GM19324 (cell line): Measurements from ENCODE around the gene TDRD7.
A peak's percentile ranks its signal among the peaks of the same experiment; 100 is the strongest.
"Not testable (repeated sequence)": the region's sequence is repeated elsewhere in the genome, so short reads cannot be mapped to it uniquely, and the experiment has no call there.

Experiments
- ATAC-seq: cut with Tn5 transposase; IDR thresholded peaks from one replicate; pipeline ENCODE4 v1.9.1; 2021; ENCODE audit warnings: mild to moderate bottlenecking, moderate library complexity; ENCODE audit not compliant: unreplicated experiment, low FRiP score

Gene TDRD7

DNA sequence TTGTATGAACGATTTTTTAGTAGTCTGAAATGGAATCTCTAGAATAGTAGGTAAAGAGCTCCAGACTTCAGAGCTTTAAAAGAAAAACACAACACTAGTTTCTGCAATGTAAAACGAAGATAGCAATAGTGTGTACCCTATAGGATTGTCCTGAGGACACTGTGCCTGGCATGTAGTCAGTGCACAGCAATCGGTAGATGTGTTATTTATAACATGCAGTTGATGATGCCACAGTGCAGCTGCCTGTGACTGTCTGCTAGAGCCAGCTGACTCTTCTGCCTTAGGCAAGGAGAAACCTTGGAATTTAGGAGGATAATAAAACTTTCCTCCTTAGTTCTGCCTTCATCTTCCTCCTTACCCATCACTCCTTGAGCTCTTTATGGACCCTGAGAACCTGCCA lies 61.8 kb downstream of the TDRD7 start:
- no peak for ATAC-seq

DNA sequence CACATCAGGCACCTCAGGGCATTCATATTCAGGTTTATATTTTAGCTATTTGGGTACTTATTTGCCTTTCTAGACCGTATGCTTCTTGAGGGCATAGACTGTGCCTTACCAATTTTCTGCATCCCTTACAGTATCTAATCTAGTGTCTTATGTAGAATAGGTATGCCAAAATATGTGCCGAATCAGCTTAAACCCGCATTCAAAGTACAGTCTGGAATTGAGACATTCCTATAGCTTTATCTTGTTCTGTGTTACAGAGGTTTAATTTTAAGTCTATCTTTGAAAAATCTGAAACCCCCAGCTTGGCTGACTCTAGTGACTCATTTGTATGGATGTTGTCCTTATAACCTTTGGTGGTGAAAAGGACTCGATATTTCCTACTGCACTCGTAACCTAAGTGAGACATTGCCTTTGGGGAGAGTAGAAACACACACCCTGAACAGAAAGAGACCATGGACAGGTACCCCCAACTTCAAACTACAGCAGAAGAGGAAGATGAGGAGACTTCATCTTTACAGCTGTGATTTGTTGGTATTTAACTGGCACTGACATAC lies 62.6 kb downstream of the TDRD7 start:
- ATAC-seq, result no peak

DNA sequence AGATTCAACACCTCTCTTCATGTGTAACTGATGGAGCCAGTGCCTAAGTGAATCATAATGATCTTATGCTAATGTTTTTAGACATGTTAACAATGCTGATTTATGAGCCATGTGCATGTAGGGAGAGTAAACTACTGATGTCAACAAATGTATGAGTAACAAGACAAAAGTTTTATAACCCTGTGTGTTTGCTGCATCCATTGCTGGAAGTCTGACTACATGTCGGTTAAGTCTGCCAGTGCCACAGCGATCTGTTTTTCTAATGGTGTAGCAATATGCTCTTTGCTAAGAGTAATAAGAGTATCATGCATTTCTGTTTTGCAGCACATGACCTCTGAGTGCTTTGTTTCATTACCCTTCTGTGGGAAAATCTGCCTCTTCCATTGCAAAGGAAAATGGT lies 63.2 kb downstream of the TDRD7 start:
- no peak for ATAC-seq

GRCh38 chr9:97478301-97478981 lies 66.5 kb downstream of the TDRD7 start:
- ATAC-seq, result no peak

DNA sequence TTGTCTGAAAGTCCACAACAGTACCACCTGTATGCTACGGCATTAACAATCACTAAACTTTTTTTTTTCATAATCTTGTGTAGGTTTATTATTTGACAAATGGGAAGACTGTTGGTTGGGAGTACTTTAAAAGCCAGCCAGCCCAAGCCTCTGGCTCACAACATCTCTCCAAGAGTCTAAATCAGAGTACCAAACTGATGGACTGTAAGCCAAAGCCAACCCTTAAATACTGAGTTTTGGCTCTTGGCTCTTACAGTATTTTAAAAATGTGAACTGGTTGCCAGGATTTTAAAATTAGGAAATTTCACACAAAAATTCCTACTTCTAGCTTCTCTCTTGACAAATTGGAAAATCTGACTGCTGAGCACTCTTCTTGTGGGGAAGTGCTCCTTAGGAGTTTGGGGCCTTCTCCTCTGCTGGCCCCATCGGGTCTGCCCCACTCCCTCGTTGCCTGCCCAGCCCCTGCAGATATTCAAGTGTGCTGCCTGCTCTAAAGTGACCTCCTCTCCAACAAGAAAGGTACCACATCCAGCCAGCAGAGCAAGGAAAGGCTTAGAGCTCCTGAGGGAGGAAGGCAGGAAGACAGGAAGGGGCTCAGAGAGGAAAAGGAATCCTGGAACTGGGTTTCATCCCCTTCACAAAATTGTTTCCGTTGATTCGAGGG lies 67.7 kb downstream of the TDRD7 start:
- ATAC-seq, result no peak

- ATAC-seq, result no peak
Measured at GRCh38 chr9:97480174-97480573, 68.3 kb downstream of the TDRD7 start.

DNA sequence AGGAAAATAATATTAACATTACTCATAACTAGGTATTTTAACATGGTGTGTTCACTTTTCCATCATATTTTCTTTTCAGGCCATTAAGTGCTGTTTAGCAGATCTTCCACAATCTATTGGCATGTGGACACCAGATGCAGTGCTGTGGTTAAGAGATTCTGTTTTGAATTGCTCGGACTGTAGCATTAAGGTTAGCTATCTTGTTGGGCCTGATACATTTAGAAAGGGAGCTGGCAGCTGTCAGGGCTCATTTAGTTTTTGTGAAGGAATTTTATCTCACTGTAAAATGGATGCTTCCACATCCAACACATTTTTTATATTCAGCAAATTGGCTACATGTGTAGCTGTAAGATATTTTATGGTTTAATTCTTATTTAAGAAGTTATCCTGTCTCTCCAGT lies 68.9 kb downstream of the TDRD7 start:
- ATAC-seq, result no peak

DNA sequence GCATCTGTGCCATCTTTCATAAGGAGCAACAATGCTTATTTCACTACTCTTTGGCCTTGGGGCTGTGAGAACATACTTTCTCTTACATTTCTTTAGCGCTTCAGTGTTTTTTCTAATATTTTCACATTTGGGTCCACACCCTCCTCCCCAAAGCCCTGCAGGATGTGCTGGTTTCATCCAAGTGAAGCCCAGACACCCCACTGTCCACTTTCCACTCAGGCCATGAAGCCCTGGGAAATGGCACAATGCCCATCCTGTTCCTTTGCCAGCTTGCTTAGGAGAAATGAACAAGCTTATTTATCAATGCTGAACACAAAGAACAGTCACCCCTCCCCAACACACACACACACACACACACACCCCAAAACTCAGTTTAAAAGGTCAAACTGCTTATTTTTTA lies 72.2 kb downstream of the TDRD7 start:
- no peak for ATAC-seq

DNA sequence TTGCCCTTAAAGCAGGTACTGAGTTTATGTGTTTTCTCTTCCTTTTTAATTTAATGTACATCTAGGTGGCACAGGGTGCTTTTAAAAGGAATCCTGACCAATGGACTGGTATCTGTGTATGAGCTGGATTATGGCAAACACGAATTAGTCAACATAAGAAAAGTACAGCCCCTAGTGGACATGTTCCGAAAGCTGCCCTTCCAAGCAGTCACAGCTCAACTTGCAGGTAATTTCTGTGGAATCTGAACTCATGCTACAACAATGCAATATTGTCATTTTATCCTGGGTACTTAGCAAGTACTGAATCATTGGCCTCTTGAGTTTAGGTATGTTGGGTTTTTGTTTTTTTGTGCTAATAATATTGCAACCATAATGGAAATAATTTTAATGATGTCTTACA lies 75.2 kb downstream of the TDRD7 start:
- ATAC-seq, result no peak

DNA sequence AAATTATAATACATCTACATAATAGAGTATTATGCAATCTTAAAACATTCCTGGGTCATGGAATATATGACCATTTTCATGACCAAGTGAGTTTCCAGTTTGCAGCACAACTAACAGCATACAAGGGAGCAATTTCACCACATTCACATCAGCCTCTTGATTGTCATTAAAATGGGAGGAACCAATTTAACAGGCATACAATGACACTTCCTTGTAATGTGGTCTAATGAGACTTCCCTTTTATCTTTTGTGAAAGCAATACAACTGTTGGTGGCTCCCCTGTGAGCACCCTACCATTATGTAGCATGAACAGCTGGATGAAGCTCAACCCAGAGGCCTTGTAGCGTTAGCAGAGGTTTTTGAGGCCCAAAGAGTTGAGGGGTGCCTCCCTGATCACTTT lies 76.0 kb downstream of the TDRD7 start:
- ATAC-seq, result no peak

- ATAC-seq, result no peak
Measured at GRCh38 chr9:97491216-97491999, 79.5 kb downstream of the TDRD7 start.

DNA sequence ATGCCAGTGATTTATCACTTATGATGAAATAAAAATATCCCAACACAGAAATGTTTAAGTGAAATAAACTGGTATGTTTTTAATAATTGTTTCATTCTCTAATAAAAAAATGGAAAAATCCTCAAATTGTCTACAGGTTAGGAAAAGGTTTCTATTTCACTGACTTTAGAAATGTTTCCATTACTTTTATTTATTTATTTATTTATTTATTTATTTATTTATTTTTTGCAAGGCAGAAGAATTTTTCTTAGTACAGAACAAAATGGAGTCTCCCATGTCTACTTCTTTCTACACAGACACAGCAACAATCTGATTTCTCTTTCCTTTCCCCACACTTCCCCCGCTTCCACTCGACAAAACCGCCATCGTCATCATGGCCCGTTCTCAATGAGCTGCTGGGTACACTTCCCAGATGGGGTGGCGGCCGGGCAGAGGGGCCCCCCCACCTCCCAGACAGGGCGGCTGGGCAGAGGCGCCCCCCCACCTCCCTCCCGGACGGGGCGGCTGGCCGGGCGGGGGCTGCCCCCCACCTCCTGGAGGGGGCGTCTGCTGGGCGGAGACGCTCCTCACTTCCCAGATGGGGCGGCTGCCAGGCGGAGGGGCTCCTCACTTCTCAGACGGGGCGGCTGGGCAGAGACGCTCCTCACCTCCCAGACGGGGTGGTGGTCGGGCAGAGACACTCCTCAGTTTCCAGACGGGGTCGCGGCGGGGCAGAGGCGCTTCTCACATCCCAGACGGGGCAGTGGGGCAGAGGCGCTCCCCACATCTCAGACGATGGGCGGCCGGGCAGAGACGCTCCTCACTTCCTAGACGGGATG lies 85.9 kb downstream of the TDRD7 start:
- not testable (repeated sequence) for ATAC-seq

GRCh38 chr9:97498846-97499245 lies 87.0 kb downstream of the TDRD7 start:
- not testable (repeated sequence) for ATAC-seq

DNA sequence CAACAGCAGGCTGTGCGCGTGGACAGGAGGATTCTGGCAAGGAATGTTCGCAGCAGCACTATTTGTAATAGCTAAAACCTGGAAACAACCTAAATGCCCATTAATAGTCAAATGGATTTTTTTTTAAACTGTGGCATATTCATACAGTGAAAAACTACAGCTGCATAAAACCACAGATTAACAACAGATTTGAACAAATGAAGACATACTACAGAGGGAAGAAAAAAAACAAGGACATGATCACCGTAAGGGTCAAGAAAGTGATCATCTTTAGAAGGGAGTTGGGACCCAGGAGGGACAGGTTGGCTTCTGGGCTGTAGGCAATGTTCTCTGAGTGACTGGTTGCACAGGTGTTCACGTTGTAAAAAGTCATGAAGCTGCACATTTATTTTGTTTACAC lies 88.4 kb downstream of the TDRD7 start:
- ATAC-seq, result no peak

DNA sequence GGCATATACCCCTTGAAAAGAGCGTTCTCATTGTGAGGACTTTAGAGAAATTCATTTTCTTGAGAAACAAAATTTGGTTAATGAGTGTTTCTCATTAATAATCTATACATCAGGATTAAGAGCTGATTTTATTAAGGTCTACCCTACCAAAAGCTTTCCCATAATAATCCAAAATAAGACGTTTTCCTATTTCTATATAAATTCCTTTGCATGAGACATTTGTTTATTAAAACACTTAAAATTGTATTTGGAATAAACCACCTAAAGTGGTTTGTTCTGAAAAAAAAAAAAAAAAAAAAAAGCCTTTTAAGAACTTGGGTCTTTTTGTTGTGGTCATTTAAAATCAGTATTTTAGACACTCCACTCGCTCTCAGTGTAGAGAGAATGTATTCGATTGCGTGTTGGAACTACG lies 88.9 kb downstream of the TDRD7 start:
- ATAC-seq, result no peak

DNA sequence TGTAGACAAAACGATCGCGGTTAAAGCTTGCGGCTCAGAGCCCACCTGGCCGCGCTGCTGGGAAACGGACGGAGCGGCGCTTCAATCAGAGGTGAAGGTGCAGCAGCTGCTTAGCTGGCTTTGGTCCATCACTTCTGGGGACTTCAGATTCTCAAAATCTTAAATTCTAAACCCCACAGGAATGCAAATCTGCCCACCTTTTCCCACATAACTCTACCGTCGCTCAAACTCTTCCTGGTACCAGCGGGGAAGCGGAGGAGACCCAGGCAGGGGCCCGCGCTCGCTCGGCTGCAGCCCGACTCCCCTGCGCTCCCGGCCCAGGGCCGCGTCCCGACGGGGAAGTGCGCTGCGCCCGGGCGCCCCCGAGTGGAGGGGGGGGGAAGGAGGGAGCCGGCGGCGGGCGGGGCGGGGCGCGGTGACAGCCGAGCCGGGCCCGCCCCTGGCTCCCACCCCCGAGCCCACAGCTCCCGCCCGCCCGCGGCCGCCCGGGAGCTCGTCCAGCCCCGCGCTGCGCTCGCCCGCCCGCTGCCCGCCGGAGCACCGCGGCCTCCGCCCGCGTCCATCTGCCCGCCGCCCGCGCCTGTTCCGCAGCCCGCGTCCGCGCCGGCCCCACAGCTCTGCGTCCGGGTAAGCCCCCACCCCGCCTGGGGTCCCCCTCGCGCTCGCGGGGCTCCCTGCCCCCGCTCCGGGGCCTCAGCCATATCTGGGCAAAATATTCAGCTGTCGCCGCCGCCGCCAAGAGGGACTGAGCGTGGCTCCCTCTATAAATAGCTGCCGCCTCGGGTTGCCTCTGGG lies 89.5 kb downstream of the TDRD7 start, which contains the start of gene TMOD1:
Gene TMOD1, plus strand, starts transcription at position 490 of the 795 bp plus-strand sequence. CDS start 22,523 bp downstream, outside the sequence.
- ATAC-seq, result peak; percentile 62

DNA sequence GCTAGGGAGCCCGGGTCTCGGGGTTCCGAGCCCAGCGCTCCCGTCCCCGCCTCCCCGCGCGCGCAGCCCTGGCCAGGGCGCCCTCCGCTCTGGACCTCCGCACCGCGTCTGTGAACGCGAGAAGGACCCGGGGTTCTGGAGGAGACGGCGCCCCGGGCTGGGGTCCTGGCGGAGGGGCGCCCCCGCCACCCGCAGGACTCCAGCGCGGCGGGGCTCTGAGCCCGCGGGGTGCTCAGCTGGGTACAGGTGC lies 90.0 kb downstream of the TDRD7 start:
- peak; percentile 38 for ATAC-seq

- ATAC-seq, result no peak
Measured at GRCh38 chr9:97502222-97502983, 90.5 kb downstream of the TDRD7 start.
